K562 (cell line): ENCODE measurements around the gene MON2. TPM values are rescaled to one million over a fixed set of nuclear protein-coding genes. Genes with fewer than 3 reads are reported as not detected.

Source experiments
- ARNT ChIP-seq, 2 experiments: fragments of 450-650 bp; IDR thresholded peaks; 2 replicates each; pipeline ENCODE4 v1.6.1; 2016; ENCODE audit warnings: mild to moderate bottlenecking in 1 of 2
- CCNT2 ChIP-seq: IDR thresholded peaks from 2 replicates; pipeline ENCODE4 v1.6.1; 2011; ENCODE audit warnings: borderline replicate concordance, low read depth, mild to moderate bottlenecking, moderate library complexity, mixed read lengths, low read length; ENCODE audit not compliant: insufficient read length; ENCODE audit errors: extremely low read depth
- PCBP1 ChIP-seq: fragments of 200-400 bp; formaldehyde crosslinking; IDR thresholded peaks from 2 replicates; pipeline ENCODE4 v1.6.1; 2018; ENCODE audit warnings: mild to moderate bottlenecking, low read depth, low read length; ENCODE audit not compliant: poor library complexity, severe bottlenecking
- PHF21A ChIP-seq: fragments of 450-650 bp; IDR thresholded peaks from 2 replicates; pipeline ENCODE4 v1.6.1; 2017; ENCODE audit warnings: low read depth, borderline replicate concordance
- POLR2B ChIP-seq: fragments of 450-650 bp; IDR thresholded peaks from 2 replicates; pipeline ENCODE4 v1.6.1; 2018; ENCODE audit warnings: low read depth; ENCODE audit not compliant: partially characterized antibody
- PRDM10 ChIP-seq: fragments of 450-650 bp; IDR thresholded peaks from 2 replicates; pipeline ENCODE4 v1.6.1; 2018; ENCODE audit not compliant: partially characterized antibody
- RBM17 ChIP-seq: fragments of 200-400 bp; formaldehyde crosslinking; IDR thresholded peaks from 2 replicates; pipeline ENCODE4 v1.6.1; 2017; ENCODE audit warnings: low read depth, mild to moderate bottlenecking, low read length, borderline replicate concordance
- TRIM24 ChIP-seq, 2 experiments: fragments of 450-650 bp; IDR thresholded peaks; 2 replicates each; pipeline ENCODE4 v1.6.1; 2016
- ZNF197 ChIP-seq: fragments of 200-800 bp; sonication (Bioruptor generic); IDR thresholded peaks from 2 replicates; pipeline ENCODE4 v1.6.1; 2016; ENCODE audit warnings: low read depth, missing genetic modification characterization, missing compliant biosample characterization
- ZNF740 ChIP-seq, 3 experiments: fragments of 200-800 bp in 1 of 3; sonication (Bioruptor generic) in 1 of 3; sonication (generic) in 1 of 3; formaldehyde crosslinking in 1 of 3; IDR thresholded peaks; 2 replicates each; pipeline versions ENCODE4 v1.6.1 to v1.8.0; 2016 to 2022; ENCODE audit warnings: mild to moderate bottlenecking in 2 of 3, missing compliant biosample characterization in 2 of 3, missing genetic modification characterization in 2 of 3, missing genetic modification reagents in 1 of 3
- polyA plus RNA-seq, 8 experiments: library from polyadenylated mRNA; depleted of rRNA in 4 of 8; stranded (reverse) in 5 of 8; unstranded in 3 of 8; fragments of >200 nt; fragmentation: Nextera tagmentation in 2 of 8; fragmentation: Illumina TruSeq in 1 of 8; extraction: Ambion mirVana in 2 of 8; extraction: Trizol in 1 of 8; gene quantifications; 2 replicates each; pipeline versions ENCODE4 v1.2.1 to v1.2.3, GENCODE V29; 2011 to 2014; ENCODE audit warnings: inconsistent platforms in 1 of 8, missing spikeins in 1 of 8
- total RNA-seq, 7 experiments: library from RNA; depleted of rRNA in 6 of 7; stranded (reverse); fragments of >200 nt in 6 of 7; fragmentation: Illumina TruSeq in 2 of 7; extraction: Trizol in 2 of 7; gene quantifications; 2 replicates each; pipeline versions ENCODE4 v1.2.1 to v1.2.3, GENCODE V29; 2011 to 2021; ENCODE audit warnings: low replicate concordance in 1 of 7
- TF ChIP-seq, protein P1 (sequence below): fragments of 450-650 bp; IDR thresholded peaks from 2 replicates; pipeline ENCODE4 v1.6.1; 2016; ENCODE audit warnings: mild to moderate bottlenecking
- TF ChIP-seq, protein P2 (sequence below): fragments of 450-650 bp; IDR thresholded peaks from one replicate; pipeline ENCODE4 v1.6.1; 2018; ENCODE audit warnings: mild to moderate bottlenecking, moderate library complexity; ENCODE audit not compliant: partially characterized antibody
- TF ChIP-seq, protein P3 (sequence below): fragments of 250-450 bp; sonication (Bioruptor Pico); IDR thresholded peaks from 2 replicates; pipeline ENCODE4 v1.8.0; 2022; ENCODE audit warnings: moderate library complexity, mild to moderate bottlenecking, inconsistent platforms
- TF ChIP-seq, protein P4 (sequence below): IDR thresholded peaks from 2 replicates; pipeline ENCODE4 v1.6.1; 2012; ENCODE audit warnings: low read depth, low read length, improper control_type of control experiment, borderline replicate concordance

Gene MON2
- total and polyA plus RNA-seq, 9 of the 15 experiments (the other 6 are each of a cell fraction or from before 2014, with no cell fraction given): 3.6 to 31.6 (median 16.8) TPM

DNA sequence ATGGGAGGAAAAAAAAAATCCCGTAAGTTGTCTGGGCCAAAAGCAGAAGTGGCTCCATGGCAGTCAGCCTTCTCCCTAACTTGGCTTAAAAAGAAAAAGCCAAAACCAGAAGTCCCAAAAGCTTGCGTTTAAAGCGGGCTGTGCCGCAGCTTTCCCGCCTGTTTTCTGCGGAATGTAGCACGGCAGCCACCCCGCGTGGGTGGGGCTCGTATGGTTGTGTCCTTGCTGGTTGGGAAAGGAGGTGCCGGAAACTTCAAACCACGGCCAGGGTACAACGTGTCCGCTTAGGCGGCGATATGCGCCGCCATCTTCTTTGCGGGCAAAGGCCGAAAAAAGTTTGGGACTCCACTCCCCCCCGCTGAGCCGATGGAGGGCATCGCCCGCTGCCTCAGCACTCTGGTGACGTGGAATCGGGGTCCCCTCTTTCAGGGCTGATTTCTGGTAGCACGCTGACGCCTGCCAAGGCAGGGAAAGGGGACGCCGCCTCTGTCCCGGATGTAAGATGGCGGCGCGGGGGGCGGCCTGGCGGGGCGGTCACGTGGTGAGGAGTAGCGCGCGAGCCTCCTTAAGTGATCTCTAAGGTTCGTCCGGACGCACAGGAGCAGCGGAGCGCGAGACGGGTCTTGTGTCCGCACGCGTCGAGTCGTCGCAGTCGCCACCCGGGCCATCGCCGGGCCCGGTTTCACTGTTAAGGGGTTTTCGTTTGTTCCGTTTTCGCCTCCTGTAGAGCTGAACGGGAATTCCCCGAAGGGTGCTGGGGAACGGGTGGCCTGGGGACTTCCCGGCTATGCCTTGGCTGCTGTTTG lies 135.8 kb downstream of the MON2 start (continued):
- TF ChIP-seq, protein P1, sequence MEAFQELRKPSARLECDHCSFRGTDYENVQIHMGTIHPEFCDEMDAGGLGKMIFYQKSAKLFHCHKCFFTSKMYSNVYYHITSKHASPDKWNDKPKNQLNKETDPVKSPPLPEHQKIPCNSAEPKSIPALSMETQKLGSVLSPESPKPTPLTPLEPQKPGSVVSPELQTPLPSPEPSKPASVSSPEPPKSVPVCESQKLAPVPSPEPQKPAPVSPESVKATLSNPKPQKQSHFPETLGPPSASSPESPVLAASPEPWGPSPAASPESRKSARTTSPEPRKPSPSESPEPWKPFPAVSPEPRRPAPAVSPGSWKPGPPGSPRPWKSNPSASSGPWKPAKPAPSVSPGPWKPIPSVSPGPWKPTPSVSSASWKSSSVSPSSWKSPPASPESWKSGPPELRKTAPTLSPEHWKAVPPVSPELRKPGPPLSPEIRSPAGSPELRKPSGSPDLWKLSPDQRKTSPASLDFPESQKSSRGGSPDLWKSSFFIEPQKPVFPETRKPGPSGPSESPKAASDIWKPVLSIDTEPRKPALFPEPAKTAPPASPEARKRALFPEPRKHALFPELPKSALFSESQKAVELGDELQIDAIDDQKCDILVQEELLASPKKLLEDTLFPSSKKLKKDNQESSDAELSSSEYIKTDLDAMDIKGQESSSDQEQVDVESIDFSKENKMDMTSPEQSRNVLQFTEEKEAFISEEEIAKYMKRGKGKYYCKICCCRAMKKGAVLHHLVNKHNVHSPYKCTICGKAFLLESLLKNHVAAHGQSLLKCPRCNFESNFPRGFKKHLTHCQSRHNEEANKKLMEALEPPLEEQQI: peak; percentile 33; the same call in 1 of the 2 replicates
- peak; percentile 80 for TF ChIP-seq ZNF740 (CRISPR knock-in tag; IDR thresholded peaks at IDR 0.05)
- TF ChIP-seq ZNF740 (tag; IDR thresholded peaks at IDR 0.05): 0 out of 4 replicates have a peak, but pooled peaks of 1 of the 2 experiments have one; percentile 26
- TF ChIP-seq, protein P2, sequence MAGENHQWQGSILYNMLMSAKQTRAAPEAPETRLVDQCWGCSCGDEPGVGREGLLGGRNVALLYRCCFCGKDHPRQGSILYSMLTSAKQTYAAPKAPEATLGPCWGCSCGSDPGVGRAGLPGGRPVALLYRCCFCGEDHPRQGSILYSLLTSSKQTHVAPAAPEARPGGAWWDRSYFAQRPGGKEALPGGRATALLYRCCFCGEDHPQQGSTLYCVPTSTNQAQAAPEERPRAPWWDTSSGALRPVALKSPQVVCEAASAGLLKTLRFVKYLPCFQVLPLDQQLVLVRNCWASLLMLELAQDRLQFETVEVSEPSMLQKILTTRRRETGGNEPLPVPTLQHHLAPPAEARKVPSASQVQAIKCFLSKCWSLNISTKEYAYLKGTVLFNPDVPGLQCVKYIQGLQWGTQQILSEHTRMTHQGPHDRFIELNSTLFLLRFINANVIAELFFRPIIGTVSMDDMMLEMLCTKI: no peak
- TF ChIP-seq, protein P3, sequence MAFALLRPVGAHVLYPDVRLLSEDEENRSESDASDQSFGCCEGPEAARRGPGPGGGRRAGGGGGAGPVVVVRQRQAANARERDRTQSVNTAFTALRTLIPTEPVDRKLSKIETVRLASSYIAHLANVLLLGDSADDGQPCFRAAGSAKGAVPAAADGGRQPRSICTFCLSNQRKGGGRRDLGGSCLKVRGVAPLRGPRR (CRISPR knock-in tag): 0 out of 2 replicates have a peak, but pooled peaks have one; percentile 46
- peak; percentile 83 for TF ChIP-seq PRDM10
- TF ChIP-seq TRIM24 (IDR thresholded peaks at IDR 0.05): peak; percentile 29 to 44; a peak in 3 of 4 replicates
- peak; percentile 84 for TF ChIP-seq POLR2B
- no peak for TF ChIP-seq ARNT (IDR thresholded peaks at IDR 0.05)
- TF ChIP-seq PCBP1: peak; percentile 55
- TF ChIP-seq CCNT2: peak; percentile 13
- TF ChIP-seq, protein P4, sequence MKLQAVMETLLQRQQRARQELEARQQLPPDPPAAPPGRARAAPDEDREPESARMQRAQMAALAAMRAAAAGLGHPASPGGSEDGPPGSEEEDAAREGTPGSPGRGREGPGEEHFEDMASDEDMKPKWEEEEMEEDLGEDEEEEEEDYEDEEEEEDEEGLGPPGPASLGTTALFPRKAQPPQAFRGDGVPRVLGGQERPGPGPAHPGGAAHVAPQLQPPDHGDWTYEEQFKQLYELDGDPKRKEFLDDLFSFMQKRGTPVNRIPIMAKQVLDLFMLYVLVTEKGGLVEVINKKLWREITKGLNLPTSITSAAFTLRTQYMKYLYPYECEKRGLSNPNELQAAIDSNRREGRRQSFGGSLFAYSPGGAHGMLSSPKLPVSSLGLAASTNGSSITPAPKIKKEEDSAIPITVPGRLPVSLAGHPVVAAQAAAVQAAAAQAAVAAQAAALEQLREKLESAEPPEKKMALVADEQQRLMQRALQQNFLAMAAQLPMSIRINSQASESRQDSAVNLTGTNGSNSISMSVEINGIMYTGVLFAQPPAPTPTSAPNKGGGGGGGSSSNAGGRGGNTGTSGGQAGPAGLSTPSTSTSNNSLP: no peak
- TF ChIP-seq RBM17: no peak
- no peak for TF ChIP-seq PHF21A
- TF ChIP-seq ZNF197 (CRISPR knock-in tag): peak; percentile 74; the same call in 1 of the 2 replicates
